A673 (cell line): ENCODE data around the gene GDF10.

Source experiments
- CTCF ChIP-seq: fragments of 300-800, 200-600 bp; sonication (generic); conservative IDR thresholded peaks from 2 replicates; pipeline ENCODE4 v1.5.1; 2017; ENCODE audit warnings: low read depth, mild to moderate bottlenecking, antibody characterized with exemption, low read length, moderate library complexity, mixed read lengths
- EZH2 ChIP-seq: fragments of 200-600 bp; sonication (generic); IDR thresholded peaks from 2 replicates; pipeline ENCODE4 v1.6.1; 2017; ENCODE audit warnings: borderline replicate concordance, low read depth, mild to moderate bottlenecking, mixed read lengths, antibody characterized with exemption, low read length; ENCODE audit not compliant: poor library complexity, severe bottlenecking

- TF ChIP-seq CTCF (no peak), EZH2 (no peak)
Observed at GRCh38 chr10:47268696-47269095, 31.3 kb upstream of the GDF10 start.
